ENCODE data around the gene ZNF711.
"Not testable (repeated sequence)": the region's sequence is repeated elsewhere in the genome, so short reads cannot be mapped to it uniquely, and the experiment has no call there.

Gene ZNF711

DNA sequence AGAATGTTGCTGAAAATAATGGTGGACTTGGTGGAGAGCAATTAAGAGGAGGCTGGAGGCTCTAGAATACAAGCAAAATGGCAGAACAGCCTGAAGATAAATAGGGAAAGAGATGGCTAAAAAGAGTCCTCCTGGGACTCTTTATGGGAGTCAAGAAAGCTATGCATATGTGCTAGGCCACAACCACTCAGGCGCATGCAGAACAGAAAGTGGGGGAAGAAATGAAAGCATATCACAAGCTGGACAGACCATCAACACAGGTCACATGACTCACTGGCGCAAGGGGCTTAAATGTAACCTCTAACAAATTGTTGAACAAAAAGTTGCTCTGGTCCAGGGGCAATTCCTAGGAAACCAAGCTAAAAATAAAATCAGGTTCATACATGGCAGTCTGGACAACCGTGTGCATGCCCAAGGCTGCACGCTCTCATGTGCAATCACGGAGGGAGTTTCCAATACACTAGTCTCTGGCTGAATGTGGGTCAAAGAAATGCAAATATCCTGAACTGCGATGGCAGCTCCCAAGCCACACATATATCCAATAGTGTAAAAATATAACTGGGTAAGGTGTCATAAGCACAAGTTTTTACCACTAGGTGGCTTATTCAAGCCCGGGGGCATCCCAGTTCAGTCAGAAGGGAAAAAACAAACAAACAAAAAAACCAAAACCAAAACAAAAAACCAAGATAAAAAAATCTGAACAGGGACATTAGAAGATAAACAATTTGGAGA, 45.4 kb downstream of the ZNF711 start:
- H3K79me2 ChIP-seq (ENCODE audit: low read length) = no peaks in the 10 kb centered on the region
- H3K4me2 ChIP-seq (ENCODE audit: low read depth, low read length) = no peak overlapping the region
- no peaks in the 10 kb centered on the region for H3K36me3 ChIP-seq (replicated peaks; ENCODE audit: insufficient read depth, low read length)
- H2AFZ ChIP-seq (ENCODE audit: low read length) = no peak overlapping the region
- H4K20me1 ChIP-seq (ENCODE audit: insufficient read depth, low read length) = no peaks in the 10 kb centered on the region
- TF ChIP-seq, protein P1, sequence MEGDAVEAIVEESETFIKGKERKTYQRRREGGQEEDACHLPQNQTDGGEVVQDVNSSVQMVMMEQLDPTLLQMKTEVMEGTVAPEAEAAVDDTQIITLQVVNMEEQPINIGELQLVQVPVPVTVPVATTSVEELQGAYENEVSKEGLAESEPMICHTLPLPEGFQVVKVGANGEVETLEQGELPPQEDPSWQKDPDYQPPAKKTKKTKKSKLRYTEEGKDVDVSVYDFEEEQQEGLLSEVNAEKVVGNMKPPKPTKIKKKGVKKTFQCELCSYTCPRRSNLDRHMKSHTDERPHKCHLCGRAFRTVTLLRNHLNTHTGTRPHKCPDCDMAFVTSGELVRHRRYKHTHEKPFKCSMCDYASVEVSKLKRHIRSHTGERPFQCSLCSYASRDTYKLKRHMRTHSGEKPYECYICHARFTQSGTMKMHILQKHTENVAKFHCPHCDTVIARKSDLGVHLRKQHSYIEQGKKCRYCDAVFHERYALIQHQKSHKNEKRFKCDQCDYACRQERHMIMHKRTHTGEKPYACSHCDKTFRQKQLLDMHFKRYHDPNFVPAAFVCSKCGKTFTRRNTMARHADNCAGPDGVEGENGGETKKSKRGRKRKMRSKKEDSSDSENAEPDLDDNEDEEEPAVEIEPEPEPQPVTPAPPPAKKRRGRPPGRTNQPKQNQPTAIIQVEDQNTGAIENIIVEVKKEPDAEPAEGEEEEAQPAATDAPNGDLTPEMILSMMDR (IDR thresholded peaks at IDR 0.05; ENCODE audit: low read length) = peak; percentile 21
- TF ChIP-seq EZH2phosphoT487 (IDR thresholded peaks at IDR 0.05; ENCODE audit: low read length) (no peak), EZH2 (optimal IDR thresholded peaks at IDR 0.05; ENCODE audit: low read depth, low read length) (no peak)
- no peak overlapping the region for H3K4me3 ChIP-seq (ENCODE audit: low read length)
- H3K27ac ChIP-seq (ENCODE audit: low read length) = no peak overlapping the region
- DNase-seq = peak; percentile 10
- no peaks in the 10 kb centered on the region for H3K4me1 ChIP-seq (ENCODE audit: low read length)
- no peaks in the 10 kb centered on the region for H3K27me3 ChIP-seq (replicated peaks; ENCODE audit: insufficient read depth, low read length)
- no peak overlapping the region for H3K9ac ChIP-seq (ENCODE audit: low read length)
- H3F3A ChIP-seq (ENCODE audit: insufficient read depth, low read length) = no peaks in the 10 kb centered on the region
- H3K9me2 ChIP-seq (replicated peaks; ENCODE audit: insufficient read depth, low read length) = no peaks in the 10 kb centered on the region
- H3K9me3 ChIP-seq (replicated peaks; ENCODE audit: insufficient read depth, low read length) = no peaks in the 10 kb centered on the region

- Histone ChIP-seq H3K36me3 (replicated peaks; ENCODE audit: insufficient read depth, low read length) (no peaks in the 10 kb centered on the region), H3K9ac (ENCODE audit: low read length) (no peak overlapping the region), H3K27me3 (replicated peaks; ENCODE audit: insufficient read depth, low read length) (no peaks in the 10 kb centered on the region), H3K79me2 (ENCODE audit: low read length) (no peaks in the 10 kb centered on the region), H3K9me3 (replicated peaks; ENCODE audit: insufficient read depth, low read length) (no peaks in the 10 kb centered on the region), H3K4me3 (ENCODE audit: low read length) (no peak overlapping the region), H2AFZ (ENCODE audit: low read length) (no peak overlapping the region), H3K4me2 (ENCODE audit: low read depth, low read length) (no peak overlapping the region), H3F3A (ENCODE audit: insufficient read depth, low read length) (no peaks in the 10 kb centered on the region), H3K27ac (ENCODE audit: low read length) (no peak overlapping the region), H4K20me1 (ENCODE audit: insufficient read depth, low read length) (no peaks in the 10 kb centered on the region), H3K4me1 (ENCODE audit: low read length) (0 out of 2 replicates have a peak, but pooled peaks cover 5% of the 10 kb centered on the region), H3K9me2 (replicated peaks; ENCODE audit: insufficient read depth, low read length) (no peaks in the 10 kb centered on the region)
- TF ChIP-seq EZH2 (optimal IDR thresholded peaks at IDR 0.05; ENCODE audit: low read depth, low read length) = no peak
- TF ChIP-seq, protein P1 (IDR thresholded peaks at IDR 0.05; ENCODE audit: low read length) = no peak
- TF ChIP-seq EZH2phosphoT487 (IDR thresholded peaks at IDR 0.05; ENCODE audit: low read length) = no peak
- DNase-seq = peak; percentile 38
Measured at GRCh38 chrX:85303544-85303943, 59.8 kb downstream of the ZNF711 start.

- H3K9ac ChIP-seq (ENCODE audit: low read length) = no peak overlapping the region
- no peaks in the 10 kb centered on the region for H4K20me1 ChIP-seq (ENCODE audit: insufficient read depth, low read length)
- DNase-seq = no peak
- H3K36me3 ChIP-seq (replicated peaks; ENCODE audit: insufficient read depth, low read length) = no peaks in the 10 kb centered on the region
- no peaks in the 10 kb centered on the region for H3K27me3 ChIP-seq (replicated peaks; ENCODE audit: insufficient read depth, low read length)
- no peaks in the 10 kb centered on the region for H3F3A ChIP-seq (ENCODE audit: insufficient read depth, low read length)
- no peak overlapping the region for H3K4me2 ChIP-seq (ENCODE audit: low read depth, low read length)
- no peaks in the 10 kb centered on the region for H3K79me2 ChIP-seq (ENCODE audit: low read length)
- H3K4me1 ChIP-seq (ENCODE audit: low read length) = no peaks in the 10 kb centered on the region
- H3K9me3 ChIP-seq (replicated peaks; ENCODE audit: insufficient read depth, low read length) = no peaks in the 10 kb centered on the region
- TF ChIP-seq, protein P1 (IDR thresholded peaks at IDR 0.05; ENCODE audit: low read length) = peak; percentile 7; the same call in 1 of the 2 replicates
- TF ChIP-seq EZH2phosphoT487 (IDR thresholded peaks at IDR 0.05; ENCODE audit: low read length) = no peak
- H3K27ac ChIP-seq (ENCODE audit: low read length) = no peak overlapping the region
- H3K9me2 ChIP-seq (replicated peaks; ENCODE audit: insufficient read depth, low read length) = no peaks in the 10 kb centered on the region
- H3K4me3 ChIP-seq (ENCODE audit: low read length) = no peak overlapping the region
- H2AFZ ChIP-seq (ENCODE audit: low read length) = no peak overlapping the region
Measured at GRCh38 chrX:85309717-85310116, 65.9 kb downstream of the ZNF711 start.

GRCh38 chrX:85311348-85311747, 67.6 kb downstream of the ZNF711 start:
- not testable (repeated sequence) for H3K4me2 ChIP-seq (ENCODE audit: low read depth, low read length); H3K27me3 ChIP-seq (replicated peaks; ENCODE audit: insufficient read depth, low read length); H3K9ac ChIP-seq (ENCODE audit: low read length); H4K20me1 ChIP-seq (ENCODE audit: insufficient read depth, low read length); H2AFZ ChIP-seq (ENCODE audit: low read length); H3K36me3 ChIP-seq (replicated peaks; ENCODE audit: insufficient read depth, low read length); H3K27ac ChIP-seq (ENCODE audit: low read length); H3K4me3 ChIP-seq (ENCODE audit: low read length); H3F3A ChIP-seq (ENCODE audit: insufficient read depth, low read length); DNase-seq; H3K79me2 ChIP-seq (ENCODE audit: low read length); H3K9me2 ChIP-seq (replicated peaks; ENCODE audit: insufficient read depth, low read length); H3K9me3 ChIP-seq (replicated peaks; ENCODE audit: insufficient read depth, low read length); H3K4me1 ChIP-seq (ENCODE audit: low read length)
